Tibial nerve (tissue), 4 donors: ENCODE data around the gene ADAM33. TPM values are rescaled to one million over a fixed set of nuclear protein-coding genes. Genes with fewer than 3 reads are reported as not detected.

Experiments
- DNase-seq, 2 donors: peaks; one replicate each; pipeline ENCODE4 v3.0.0-alpha.2; 2019; ENCODE audit warnings: low spot score in 2 of 2
- H3K27ac ChIP-seq, 4 donors: fragments of 200-600 bp; sonication (generic) in 3 of 4; one replicate each; pipeline ENCODE4 v1.5.1; 2017 to 2019; ENCODE audit warnings: mild to moderate bottlenecking in 1 of 4
- H3K27me3 ChIP-seq, 2 donors: fragments of 200-600 bp; sonication (generic) in 1 of 2; one replicate each; pipeline versions ENCODE4 v1.5.1 to v1.6.0; 2017 to 2019
- H3K36me3 ChIP-seq, 3 donors: fragments of 200-600 bp; sonication (generic); one replicate each; pipeline ENCODE4 v1.5.1; 2018 to 2019
- H3K4me1 ChIP-seq, 4 donors: fragments of 200-600 bp; sonication (generic) in 3 of 4; one replicate each; pipeline ENCODE4 v1.5.1; 2017 to 2019
- H3K4me3 ChIP-seq, 4 donors: fragments of 200-600 bp; sonication (generic) in 3 of 4; one replicate each; pipeline ENCODE4 v1.5.1; 2017 to 2019; ENCODE audit warnings: mild to moderate bottlenecking in 1 of 4, moderate library complexity in 1 of 4
- H3K9me3 ChIP-seq, 4 donors: fragments of 200-600 bp; sonication (generic) in 3 of 4; one replicate each; pipeline ENCODE4 v1.5.1; 2017 to 2019
- EP300 ChIP-seq, 2 donors: sonication (generic); formaldehyde crosslinking; IDR thresholded peaks; one replicate each; pipeline ENCODE4 v1.6.1; 2017; ENCODE audit warnings: antibody characterized with exemption in 2 of 2, mild to moderate bottlenecking in 1 of 2
- POLR2A ChIP-seq, 2 donors: fragments of 450-650 bp; IDR thresholded peaks; one replicate each; pipeline ENCODE4 v1.6.1; 2017; ENCODE audit warnings: antibody characterized with exemption in 2 of 2, mild to moderate bottlenecking in 2 of 2, moderate library complexity in 2 of 2
- WGBS, 2 donors: methylation state at CpG; one replicate each; pipeline ENCODE4 v1.1.5; 2018; 5-methylcytosine and 5-hydroxymethylcytosine counted together
- total RNA-seq, 4 donors: library from RNA; depleted of rRNA; stranded (reverse); fragments of >200 nt; gene quantifications; one replicate each; pipeline ENCODE4 v1.1.0, GENCODE V29; 2016
- TF ChIP-seq, protein P1 (sequence below), 5 experiments: fragments of 200-600 bp in 3 of 5; fragments of 450-650 bp in 2 of 5; sonication (generic) in 3 of 5; IDR thresholded peaks; one replicate each; pipeline ENCODE4 v1.5.1; 2016 to 2019; ENCODE audit warnings: antibody characterized with exemption in 5 of 5, mild to moderate bottlenecking in 3 of 5, moderate library complexity in 2 of 5

The ADAM33 gene
- total RNA-seq, 4 donors from 2014 or later, result 162 to 385 (median 274) TPM

DNA sequence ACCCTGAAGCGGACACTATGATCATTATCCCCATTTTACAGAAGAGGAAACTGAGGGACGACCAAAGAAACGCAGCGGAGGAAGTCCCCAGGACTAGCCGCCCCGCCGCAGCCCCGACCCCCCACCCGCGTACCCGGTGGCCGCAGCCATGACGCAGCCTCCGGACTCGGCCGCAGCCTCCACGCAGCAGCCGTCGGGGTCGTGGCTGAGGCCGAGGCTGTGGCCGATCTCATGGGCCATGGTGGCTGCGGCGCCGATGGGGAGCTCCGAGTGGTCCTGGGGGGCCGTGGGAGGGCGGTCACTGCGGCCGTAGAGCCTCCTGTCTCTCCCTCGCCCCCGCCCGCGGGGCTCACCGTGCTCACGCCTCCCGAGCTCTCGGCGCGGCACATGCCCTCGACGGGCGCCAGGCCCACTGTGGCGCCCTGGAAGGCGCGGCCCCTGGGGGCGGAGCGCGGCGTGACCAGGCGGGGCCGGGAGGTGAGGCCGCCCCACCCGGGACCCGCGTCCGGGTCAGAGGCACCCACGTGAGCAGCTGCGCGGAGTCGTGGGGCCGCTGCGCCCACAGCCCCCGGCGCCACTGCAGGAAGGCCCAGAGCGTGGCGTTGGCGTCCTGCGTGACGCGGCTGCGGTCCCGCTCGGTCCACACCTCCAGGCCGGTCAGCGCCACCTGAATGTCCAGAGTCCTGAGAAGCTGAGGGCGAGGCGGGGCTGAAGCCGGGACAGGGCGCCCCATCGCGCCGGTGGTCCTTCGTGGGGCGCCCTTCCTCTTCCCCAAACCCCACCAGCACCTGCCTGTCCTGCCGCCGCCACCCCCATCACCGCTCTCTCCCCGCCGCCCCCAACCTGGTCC is 8.4 kb downstream of the ADAM33 start:
- no peak overlapping the region for H3K27ac ChIP-seq
- H3K36me3 ChIP-seq, result peaks cover 0 to 62% (median 0%) of the 10 kb centered on the region in 3 donors
- DNase-seq, result no peak
- peaks cover 0 to 24% (median 16%) of the 10 kb centered on the region in 4 donors for H3K4me1 ChIP-seq
- no peak for TF ChIP-seq POLR2A (IDR thresholded peaks at IDR 0.05)
- TF ChIP-seq, protein P1, sequence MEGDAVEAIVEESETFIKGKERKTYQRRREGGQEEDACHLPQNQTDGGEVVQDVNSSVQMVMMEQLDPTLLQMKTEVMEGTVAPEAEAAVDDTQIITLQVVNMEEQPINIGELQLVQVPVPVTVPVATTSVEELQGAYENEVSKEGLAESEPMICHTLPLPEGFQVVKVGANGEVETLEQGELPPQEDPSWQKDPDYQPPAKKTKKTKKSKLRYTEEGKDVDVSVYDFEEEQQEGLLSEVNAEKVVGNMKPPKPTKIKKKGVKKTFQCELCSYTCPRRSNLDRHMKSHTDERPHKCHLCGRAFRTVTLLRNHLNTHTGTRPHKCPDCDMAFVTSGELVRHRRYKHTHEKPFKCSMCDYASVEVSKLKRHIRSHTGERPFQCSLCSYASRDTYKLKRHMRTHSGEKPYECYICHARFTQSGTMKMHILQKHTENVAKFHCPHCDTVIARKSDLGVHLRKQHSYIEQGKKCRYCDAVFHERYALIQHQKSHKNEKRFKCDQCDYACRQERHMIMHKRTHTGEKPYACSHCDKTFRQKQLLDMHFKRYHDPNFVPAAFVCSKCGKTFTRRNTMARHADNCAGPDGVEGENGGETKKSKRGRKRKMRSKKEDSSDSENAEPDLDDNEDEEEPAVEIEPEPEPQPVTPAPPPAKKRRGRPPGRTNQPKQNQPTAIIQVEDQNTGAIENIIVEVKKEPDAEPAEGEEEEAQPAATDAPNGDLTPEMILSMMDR (IDR thresholded peaks at IDR 0.05), result no peak
- TF ChIP-seq EP300 (IDR thresholded peaks at IDR 0.05), result no peak
- no peak overlapping the region for H3K4me3 ChIP-seq
- H3K9me3 ChIP-seq, result no peaks in the 10 kb centered on the region
- WGBS, 2 donors, result 67 to 69% methylated on average over 60 to 90 of the region's 90 CpGs
- peaks cover 0 to 20% of the 10 kb centered on the region in 2 donors for H3K27me3 ChIP-seq

DNA sequence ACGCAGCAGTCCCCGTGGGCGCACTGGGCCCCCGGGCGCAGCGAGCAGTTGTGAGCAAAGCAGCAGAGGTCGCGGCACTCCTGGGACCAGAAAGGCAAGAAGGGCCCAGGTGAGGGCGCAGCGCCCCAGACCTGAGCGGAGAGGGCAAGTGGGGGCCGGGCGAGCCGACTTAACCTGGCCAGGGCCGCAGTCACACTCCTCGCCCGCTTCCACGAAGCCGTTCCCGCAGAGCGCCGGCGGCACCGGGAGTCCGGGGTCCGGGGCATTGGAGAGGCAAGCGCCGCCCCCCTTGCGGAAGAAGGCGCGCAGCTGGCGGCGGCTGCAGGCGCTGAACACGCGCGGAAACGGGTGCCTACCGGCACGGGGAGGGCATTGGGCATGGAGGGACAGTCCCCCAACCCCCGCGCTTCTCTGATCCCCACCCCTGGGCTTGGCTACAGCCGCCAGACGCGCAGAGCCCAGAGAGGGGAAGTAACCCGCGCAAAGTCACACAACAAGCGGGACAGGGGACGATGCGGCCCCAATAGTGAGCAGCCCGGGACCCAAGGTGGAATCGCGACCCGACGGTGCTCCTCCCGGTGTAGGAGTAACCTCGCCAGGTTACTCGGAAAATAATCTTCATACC is 9.2 kb downstream of the ADAM33 start:
- Histone ChIP-seq H3K9me3 (no peaks in the 10 kb centered on the region), H3K4me3 (peak overlapping the region in 1 of 4 donors; percentile 16), H3K27me3 (peaks cover 0 to 20% of the 10 kb centered on the region in 2 donors), H3K36me3 (peaks cover 0 to 66% (median 0%) of the 10 kb centered on the region in 3 donors), H3K4me1 (peaks cover 0 to 16% (median 10%) of the 10 kb centered on the region in 4 donors), H3K27ac (no peak overlapping the region)
- 52 to 53% methylated on average over 26 to 58 of the region's 58 CpGs for WGBS, 2 donors
- DNase-seq, result no peak
- TF ChIP-seq, protein P1 (IDR thresholded peaks at IDR 0.05), result no peak
- TF ChIP-seq POLR2A (IDR thresholded peaks at IDR 0.05) (no peak), EP300 (IDR thresholded peaks at IDR 0.05) (no peak)

DNA sequence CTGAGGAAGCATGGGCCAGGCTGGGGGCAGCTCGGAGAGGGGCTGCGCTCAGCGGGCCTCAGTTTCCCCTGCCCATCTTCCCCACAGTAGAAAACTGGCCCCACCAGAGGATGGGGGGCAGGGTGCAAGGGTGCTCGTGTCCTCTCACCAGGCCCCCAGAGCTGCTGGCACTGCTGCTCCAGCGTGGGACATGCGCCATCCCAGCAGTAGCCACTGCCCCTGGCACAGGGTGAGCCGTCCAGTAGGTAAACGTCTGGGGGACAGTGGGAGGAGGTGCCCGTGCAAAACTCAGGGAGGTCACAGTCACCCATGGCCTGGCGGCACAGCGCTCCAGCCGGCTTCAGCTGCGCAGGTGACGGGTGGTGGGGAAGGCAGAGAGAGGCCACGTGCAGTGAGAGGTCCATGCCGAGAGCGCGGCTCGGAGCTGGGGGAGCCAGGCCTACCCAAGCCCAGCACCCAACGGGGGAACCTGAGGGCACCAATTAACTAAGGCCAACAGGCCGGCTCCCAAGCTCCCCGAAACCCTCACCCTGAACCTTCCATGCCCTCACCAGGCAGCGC is 9.7 kb downstream of the ADAM33 start:
- no peak overlapping the region for H3K27ac ChIP-seq
- H3K27me3 ChIP-seq, result peaks cover 0 to 20% of the 10 kb centered on the region in 2 donors
- H3K4me3 ChIP-seq, result no peak overlapping the region
- no peaks in the 10 kb centered on the region for H3K9me3 ChIP-seq
- 64 to 81% methylated on average over 16 to 23 of the region's 23 CpGs for WGBS, 2 donors
- peaks cover 0 to 10% (median 4%) of the 10 kb centered on the region in 4 donors for H3K4me1 ChIP-seq
- DNase-seq, result no peak
- peaks cover 0 to 66% (median 0%) of the 10 kb centered on the region in 3 donors for H3K36me3 ChIP-seq
- TF ChIP-seq POLR2A (IDR thresholded peaks at IDR 0.05), result no peak
- TF ChIP-seq, protein P1 (IDR thresholded peaks at IDR 0.05), result no peak
- no peak for TF ChIP-seq EP300 (IDR thresholded peaks at IDR 0.05)

DNA sequence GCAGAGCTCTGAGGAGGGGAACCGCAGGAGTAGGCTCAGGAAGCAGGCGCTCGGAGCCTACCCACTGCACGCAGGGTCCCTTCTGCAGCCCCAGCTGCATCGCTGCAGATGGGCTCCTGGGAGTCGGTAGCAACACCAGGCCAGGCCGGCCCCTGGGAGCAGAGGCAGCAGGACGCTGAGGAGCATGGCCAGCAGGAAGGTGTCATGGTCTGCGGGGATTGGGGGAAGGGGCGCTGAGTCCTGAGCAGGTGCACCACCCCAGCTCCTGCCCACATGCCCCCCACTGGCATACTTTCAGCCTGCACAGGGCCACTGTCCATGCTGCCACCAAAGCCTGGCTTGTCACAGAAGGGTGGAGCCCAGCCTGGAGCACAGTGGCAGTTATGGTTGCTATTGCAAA is 10.9 kb downstream of the ADAM33 start:
- H3K27ac ChIP-seq, result no peak overlapping the region
- peaks cover 0 to 20% of the 10 kb centered on the region in 2 donors for H3K27me3 ChIP-seq
- no peak for TF ChIP-seq EP300 (IDR thresholded peaks at IDR 0.05)
- no peak for TF ChIP-seq POLR2A (IDR thresholded peaks at IDR 0.05)
- TF ChIP-seq, protein P1 (IDR thresholded peaks at IDR 0.05), result no peak
- no peak for DNase-seq
- 66 to 79% methylated on average over 5 to 9 of the region's 10 CpGs for whole genome bisulfite sequencing, 2 donors
- peaks cover 0 to 64% (median 0%) of the 10 kb centered on the region in 3 donors for H3K36me3 ChIP-seq
- no peaks in the 10 kb centered on the region for H3K9me3 ChIP-seq
- H3K4me1 ChIP-seq, result peaks cover 0 to 4% (median 0%) of the 10 kb centered on the region in 4 donors
- no peak overlapping the region for H3K4me3 ChIP-seq
